ENCODE measurements around the gene NPDC1.
"Not testable (repeated sequence)": the region's sequence is repeated elsewhere in the genome, so short reads cannot be mapped to it uniquely, and the experiment has no call there.

The NPDC1 gene

GRCh38 chr9:137038916-137039315 is 7.1 kb downstream of the NPDC1 start:
- no peak for DNase-seq

- no peak for DNase-seq
Observed at GRCh38 chr9:137037483-137037882, 8.5 kb downstream of the NPDC1 start.

GRCh38 chr9:137037035-137037434 is 8.9 kb downstream of the NPDC1 start:
- DNase-seq = no peak

DNA sequence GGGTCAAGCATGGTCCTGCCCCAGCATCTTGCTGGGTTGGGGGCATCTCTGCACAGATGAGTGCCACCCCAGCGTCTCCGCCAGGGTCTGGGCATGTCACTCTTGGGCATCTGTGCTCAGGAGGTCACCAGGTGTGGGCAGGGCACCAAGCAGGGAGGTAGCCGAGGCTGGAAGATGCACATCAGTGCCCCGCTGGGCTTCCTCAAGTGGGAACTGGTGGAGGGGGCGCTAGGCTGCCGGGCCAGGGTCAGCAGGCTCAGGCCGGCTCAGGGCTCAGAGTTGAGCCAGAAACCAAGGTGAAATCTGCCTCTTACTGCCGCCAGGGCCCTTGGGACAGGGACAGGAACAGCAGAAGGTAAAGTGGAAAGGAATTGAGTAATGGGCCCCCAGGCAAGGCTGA is 10.0 kb downstream of the NPDC1 start:
- no peak for DNase-seq

GRCh38 chr9:137035507-137035834 is 10.5 kb downstream of the NPDC1 start:
- no peak for DNase-seq

DNA sequence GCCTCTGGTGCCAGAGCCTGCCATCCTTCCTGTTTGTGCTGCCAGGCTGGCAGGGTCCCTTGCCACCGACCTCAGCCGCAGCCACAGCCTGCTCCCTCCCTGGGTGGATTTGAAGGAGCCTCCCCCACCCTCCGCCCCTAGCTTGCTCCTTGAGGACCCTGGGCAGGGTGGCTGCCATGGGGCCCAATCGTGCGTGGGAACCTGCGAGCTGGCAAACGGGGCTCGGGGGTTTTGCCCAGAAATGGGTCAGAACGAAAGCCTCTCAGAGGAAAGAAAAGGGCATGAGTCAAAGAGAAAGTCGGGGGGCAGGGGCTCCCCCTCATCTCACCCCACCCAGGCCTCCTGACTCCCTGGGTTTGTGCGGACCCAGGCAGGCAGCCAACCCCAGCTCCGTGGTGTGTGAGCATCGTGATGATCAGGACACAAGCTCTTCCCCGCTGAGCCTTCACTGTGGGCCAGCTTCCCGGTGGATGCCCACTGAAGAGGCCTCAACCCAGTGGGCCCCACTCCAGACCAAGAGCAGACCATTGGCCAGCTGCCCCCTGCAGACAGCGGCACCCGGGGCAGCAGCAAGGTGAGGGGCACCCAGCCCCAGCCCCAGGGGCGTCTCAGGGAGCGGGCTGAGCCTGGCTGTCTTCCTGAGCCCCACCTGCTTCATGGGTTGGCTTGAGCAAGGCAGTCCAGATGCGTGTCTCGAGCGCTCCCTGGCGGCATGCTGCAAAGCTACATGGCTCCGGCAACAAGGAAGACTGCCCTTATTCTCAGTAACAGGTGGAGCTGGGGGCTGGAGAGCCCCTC is 11.1 kb downstream of the NPDC1 start:
- DNase-seq = peak; percentile 89

DNA sequence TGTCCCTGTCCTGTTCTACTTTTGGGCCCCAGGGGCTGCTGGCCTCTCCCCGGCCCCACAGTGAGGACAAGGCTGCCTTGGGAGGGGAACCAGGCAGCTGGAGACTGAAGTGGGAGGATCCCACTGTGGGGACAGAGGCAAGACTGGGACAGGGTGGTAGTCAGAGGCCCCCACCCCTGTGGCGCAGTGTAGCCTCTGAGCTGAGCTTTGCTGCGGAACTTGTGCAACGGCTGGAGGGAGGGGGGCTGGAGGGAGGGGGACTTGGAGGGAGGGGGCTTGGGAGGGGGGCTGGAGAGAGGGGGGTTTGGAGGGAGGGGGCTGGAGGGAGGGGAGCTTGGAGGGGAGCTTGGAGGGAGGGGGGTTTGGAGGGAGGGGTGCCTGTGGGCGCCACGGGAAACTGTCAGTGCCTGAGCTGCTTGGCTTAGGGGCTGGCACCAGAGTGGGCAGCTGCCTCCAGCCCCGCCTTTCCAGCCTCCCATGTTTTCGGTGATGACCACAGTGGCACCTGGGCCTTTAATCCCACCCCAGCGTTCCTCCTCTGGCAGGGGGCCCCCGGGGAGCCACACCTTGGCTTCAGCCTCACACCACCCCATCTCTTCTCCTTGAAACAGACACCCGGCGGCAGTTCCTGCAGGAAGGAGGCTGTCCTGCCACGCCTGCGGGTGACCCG is 11.8 kb downstream of the NPDC1 start:
- no peak for DNase-seq

DNA sequence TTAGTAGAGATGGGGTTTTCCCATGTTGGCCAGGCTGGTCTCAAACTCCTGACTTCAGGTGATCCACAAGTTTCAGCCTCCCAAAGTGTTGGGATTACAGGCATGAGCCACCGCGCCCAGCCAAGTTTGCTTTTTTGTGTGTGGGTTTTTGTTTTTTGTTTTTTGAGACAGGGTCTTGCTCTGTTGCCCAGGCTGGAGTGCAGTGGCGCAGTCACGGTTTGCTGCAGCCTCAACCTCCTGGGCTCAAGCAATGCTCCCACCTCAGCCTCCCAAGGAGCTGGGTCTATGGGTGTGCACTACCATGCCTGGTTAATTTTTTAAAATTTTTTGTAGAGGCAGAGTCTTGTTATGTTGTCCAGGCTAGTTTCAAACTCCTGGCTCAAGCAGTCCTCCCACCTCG is 12.5 kb downstream of the NPDC1 start:
- not testable (repeated sequence) for DNase-seq

DNA sequence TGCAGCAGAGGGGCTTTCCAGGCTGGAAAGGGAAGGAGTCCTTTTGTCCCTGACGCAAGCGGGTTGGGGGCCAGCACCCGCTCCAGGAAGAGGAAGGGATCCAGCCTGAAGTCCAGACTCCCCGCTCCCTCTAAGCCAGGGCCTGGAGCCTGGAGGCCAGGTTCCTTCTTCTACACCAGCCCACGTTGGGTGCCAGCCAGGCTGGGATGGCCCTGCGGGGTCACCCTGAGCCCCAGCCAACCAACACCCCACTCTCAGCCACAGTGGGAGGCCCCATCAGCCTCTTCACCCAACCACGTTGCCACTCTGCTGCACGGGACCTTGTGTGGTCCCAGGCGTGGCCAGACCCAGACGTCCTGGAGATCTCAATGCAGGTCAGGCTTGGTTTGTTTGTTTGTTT is 13.1 kb downstream of the NPDC1 start:
- no peak for DNase-seq

- no peak for DNase-seq
Observed at GRCh38 chr9:137031904-137032640, 13.9 kb downstream of the NPDC1 start, which contains the start of gene FUT7. FUT7 (minus strand) TSS chr9:137032088; CDS start chr9:137031991, 97 bp downstream.

DNA sequence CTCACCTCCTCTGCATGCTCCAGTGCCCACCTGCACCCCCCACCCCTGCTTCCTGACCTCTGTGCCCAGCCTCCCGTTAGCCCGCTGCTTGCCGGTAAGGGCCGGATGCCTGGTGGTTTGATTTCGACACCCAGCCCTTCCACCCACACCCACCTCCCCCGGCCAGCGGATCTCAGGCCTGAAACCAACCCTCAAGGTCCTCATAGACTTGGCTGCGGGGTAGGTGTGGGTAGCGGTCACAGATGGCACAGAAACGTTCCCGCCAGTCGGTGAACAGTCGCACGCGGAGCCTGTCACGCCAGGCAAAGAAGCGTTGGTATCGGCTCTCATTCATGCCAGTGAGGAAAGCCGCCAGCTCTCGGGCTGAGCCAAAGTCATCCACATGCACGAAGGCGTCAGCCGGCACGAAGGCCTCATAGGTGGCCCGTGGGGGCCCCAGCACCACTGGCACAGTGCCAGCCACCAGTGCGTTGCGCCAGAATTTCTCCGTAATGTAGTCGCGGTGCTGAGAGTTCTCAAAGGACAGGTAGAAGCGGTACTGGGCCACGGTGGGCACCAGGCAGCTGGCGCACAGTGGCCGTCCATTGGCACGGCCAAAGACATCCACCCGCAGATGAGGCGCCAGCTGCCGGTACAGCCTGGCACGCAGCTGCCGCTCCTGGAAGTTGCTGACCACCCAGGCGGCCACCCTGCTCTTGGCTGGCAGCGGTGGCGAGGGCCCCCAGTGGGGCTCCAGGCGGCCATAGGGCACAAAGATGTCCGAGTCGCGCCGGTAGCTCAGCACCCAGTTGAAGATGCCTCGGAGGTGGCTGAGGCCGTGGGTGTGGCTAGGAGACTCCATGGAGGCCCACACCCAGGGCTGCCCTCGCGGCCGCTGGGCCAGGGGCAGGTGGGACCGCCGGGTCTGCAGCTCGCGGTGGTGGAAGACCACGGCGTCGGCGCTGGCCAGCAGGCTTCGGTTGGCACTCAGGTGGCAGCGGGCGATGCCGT is 15.1 kb downstream of the NPDC1 start:
- DNase-seq = peak; percentile 69

DNA sequence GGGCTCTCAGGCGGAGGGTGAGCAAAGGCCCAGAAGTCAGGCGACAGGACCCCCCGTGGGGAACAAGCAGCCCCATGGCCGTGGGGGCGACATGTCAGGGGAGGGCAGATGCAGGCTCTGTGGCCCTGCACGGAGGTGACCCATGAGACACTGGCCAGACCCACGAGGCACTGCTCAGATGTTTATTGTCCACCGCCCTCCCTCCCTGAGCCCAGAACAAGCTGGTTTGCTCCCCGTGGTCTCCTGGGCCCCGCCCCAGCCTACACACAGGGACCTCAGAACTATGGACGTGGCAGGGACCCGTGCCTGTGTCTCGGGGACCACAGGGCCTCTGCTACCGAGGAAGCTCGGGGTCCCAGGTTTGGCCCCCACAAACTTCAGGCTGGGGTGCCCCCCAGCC is 16.0 kb downstream of the NPDC1 start:
- DNase-seq = no peak

- peak; percentile 86 for DNase-seq
Observed at GRCh38 chr9:137029058-137029936, 16.7 kb downstream of the NPDC1 start.

DNA sequence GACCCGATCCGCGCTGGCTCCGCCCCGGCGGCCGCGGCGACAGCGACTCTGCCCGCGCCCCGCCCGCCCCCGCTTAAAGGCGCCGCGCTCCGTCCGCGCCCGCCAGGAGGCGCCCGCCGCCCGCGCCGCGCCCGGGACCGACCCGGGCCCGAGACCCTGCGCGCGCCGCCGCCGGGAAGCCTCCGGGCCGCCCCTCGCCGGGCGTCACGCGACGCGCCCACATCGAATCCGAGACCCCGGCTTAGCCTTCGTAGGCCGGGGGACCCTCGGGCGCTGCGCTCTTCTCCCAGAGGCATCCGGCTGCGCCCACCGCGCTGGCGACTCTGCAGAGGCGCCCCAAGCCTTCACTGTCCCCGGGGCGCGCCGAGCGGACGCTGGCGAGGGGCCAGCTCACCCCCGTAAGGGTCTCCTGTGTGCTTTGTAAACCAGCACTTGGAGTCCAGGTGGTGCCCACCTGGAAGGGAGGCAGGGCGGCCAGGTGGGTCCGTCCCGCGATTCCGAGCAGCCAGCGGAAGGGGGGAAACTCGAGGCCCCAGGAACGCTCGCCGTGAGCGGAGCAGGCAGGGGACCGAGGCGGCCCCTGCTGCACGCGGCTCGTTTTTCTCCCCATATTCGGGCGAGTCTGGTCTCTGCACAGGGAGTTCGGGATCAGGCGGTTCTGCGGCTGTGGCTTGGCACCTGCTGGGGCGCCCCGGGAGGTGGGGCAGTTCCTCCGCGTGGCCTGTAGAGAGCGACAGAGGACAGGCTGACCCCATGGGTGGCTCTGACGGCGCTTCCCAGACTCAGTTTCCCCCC is 17.5 kb downstream of the NPDC1 start:
- peak; percentile 75 for DNase-seq

- DNase-seq = no peak
Observed at GRCh38 chr9:137027369-137028262, 18.4 kb downstream of the NPDC1 start, which contains the start of gene ABCA2. ABCA2 (minus strand) TSS chr9:137028237; CDS start chr9:137028140, 97 bp downstream.

DNA sequence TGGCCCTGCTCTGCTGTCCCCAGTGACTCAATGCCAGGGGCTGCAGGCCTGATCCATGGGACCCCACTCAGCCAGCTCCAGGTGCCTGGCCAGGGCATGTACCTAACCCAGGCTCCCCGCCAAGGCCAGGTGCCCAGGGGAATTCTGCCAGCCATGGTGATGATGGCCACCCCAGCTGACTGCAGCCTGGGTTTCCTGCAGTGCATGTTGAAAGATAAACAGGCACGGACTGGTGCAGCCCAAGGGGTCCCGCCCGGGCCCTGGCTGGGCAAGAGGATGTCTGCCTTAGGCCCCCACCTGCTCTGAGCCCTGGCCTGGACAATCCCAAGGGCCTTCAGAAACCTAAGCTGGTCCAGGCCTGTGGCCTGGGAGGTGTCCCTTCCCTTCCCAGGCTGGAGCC is 19.1 kb downstream of the NPDC1 start:
- DNase-seq = no peak

DNA sequence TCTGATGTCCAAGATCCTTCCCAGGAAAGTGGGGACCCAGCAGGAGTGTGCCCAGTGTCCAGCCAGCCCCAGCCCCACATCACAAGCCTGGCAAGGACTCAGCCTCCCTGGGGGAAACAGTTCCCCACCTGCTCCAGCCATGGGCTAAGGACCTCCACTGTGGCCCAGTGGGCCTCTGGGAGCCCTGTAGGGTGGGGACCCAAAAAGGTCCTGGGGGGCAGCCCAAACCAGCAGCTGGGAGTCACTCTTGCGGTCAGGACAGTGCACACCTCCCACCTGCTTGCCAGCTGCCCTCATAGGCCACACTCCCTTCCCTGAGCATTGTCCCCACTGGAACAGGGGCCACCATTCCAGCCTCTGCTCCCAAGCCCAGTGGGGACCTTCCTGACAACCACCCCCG is 19.6 kb downstream of the NPDC1 start:
- no peak for DNase-seq

DNA sequence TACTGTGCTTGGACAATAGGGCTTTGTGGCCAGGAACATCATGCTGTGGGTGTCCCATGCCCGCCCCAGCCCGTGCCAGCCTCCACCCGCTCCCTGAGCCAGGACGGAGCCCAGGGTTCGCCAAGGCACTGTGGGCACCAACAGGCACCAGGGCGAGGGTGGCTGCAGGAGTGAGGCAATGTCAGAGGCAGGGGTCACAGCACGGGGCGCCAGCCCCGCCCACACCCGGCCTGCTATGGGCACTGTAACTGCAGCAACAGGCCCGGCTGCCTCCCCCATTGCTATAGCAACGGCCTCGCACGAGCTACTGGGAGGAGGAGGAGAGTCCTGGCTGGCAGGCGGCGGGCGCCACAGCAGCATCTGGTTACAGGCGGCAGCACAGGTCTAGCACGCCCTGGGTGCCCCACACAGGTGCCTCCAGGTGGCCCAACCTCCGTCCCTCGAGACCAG is 20.4 kb downstream of the NPDC1 start:
- no peak for DNase-seq

DNA sequence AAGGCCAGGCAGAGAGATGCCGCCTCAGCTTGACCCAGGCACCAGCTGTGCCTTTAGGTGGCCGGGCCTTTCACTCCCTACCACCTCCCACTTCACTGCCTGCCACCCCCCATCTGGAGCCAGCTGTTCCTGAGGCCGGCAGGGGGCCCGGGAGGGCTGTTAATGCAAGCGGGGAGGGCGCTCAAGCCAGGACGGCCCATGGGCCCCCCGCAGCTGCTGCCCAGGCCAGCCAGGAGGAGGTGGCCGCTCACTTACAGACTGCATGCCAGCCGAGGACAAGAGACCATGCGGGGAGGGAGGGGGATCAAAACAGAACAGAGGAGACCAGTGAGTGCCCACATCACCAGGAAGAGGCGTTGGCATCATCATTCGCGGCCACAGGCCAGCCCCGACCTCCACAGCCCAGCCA is 22.4 kb downstream of the NPDC1 start:
- no peak for DNase-seq

All from activated CD4-positive, CD25-positive, alpha-beta regulatory T cell treated with anti-CD3 and anti-CD28 coated beads, Interleukin-2, amount 50 U/mL, for 72 hours (primary cell).